K562 (cell line): ENCODE results near the gene PLD3. TPM values are rescaled to one million over a fixed set of nuclear protein-coding genes. Genes with fewer than 3 reads are reported as not detected.
A peak's percentile ranks its signal among the peaks of the same experiment; 100 is the strongest.

ENCODE experiments used
- CHCHD3 ChIP-seq: fragments of 250-450 bp; sonication (Bioruptor Pico); IDR thresholded peaks from 2 replicates; pipeline ENCODE4 v2.1.2; 2022; ENCODE audit warnings: mild to moderate bottlenecking
- CREB3L1 ChIP-seq: fragments of 450-650 bp; IDR thresholded peaks from 2 replicates; pipeline ENCODE4 v1.6.1; 2014; ENCODE audit warnings: low read depth, mild to moderate bottlenecking, moderate library complexity, borderline replicate concordance
- DIDO1 ChIP-seq: fragments of 450-650 bp; IDR thresholded peaks from 2 replicates; pipeline ENCODE4 v1.6.1; 2016; ENCODE audit warnings: low read depth, missing biosample characterization, missing genetic modification characterization
- HIVEP1 ChIP-seq: fragments of 250-450 bp; sonication (Bioruptor Pico); IDR thresholded peaks from 2 replicates; pipeline ENCODE4 v1.4.0; 2020; ENCODE audit warnings: mild to moderate bottlenecking
- HNRNPL ChIP-seq: fragments of 200-400 bp; formaldehyde crosslinking; IDR thresholded peaks from 2 replicates; pipeline ENCODE4 v1.6.1; 2017; ENCODE audit warnings: low read depth, mild to moderate bottlenecking, low read length
- KLF10 ChIP-seq: fragments of 250-450 bp; sonication (Bioruptor Pico); IDR thresholded peaks from 2 replicates; pipeline ENCODE4 v1.6.1; 2021; ENCODE audit warnings: matching md5 sums
- L3MBTL2 ChIP-seq: fragments of 450-650 bp; IDR thresholded peaks from 2 replicates; pipeline ENCODE4 v1.6.1; 2016; ENCODE audit warnings: mild to moderate bottlenecking, moderate library complexity
- NEUROD1 ChIP-seq: fragments of 150-350 bp; IDR thresholded peaks from 2 replicates; pipeline ENCODE4 v1.6.1; 2014; ENCODE audit warnings: borderline replicate concordance, low read length, low read depth; ENCODE audit not compliant: partially characterized antibody
- NR4A1 ChIP-seq, 2 experiments: fragments of 250-450 bp in 1 of 2; fragments of 450-650 bp in 1 of 2; sonication (Bioruptor Pico) in 1 of 2; IDR thresholded peaks; 2 replicates each; pipeline versions ENCODE4 v1.4.0 to v1.6.1; 2016 to 2020; ENCODE audit warnings: mild to moderate bottlenecking in 2 of 2, missing compliant biosample characterization in 1 of 2, missing genetic modification characterization in 1 of 2, moderate library complexity in 1 of 2
- NRF1 ChIP-seq, 2 experiments: fragments of 450-650 bp; IDR thresholded peaks in 1 of 2; conservative IDR thresholded peaks in 1 of 2; 2 replicates each; pipeline ENCODE4 v1.6.1; 2014; ENCODE audit warnings: mild to moderate bottlenecking in 2 of 2
- PCBP1 ChIP-seq: fragments of 200-400 bp; formaldehyde crosslinking; IDR thresholded peaks from 2 replicates; pipeline ENCODE4 v1.6.1; 2018; ENCODE audit warnings: mild to moderate bottlenecking, low read depth, low read length; ENCODE audit not compliant: poor library complexity, severe bottlenecking
- PHB2 ChIP-seq: fragments of 450-650 bp; IDR thresholded peaks from 2 replicates; pipeline ENCODE4 v1.6.1; 2017; ENCODE audit warnings: low read depth
- SIX5 ChIP-seq, 2 experiments: IDR thresholded peaks; 2 replicates each; pipeline ENCODE4 v1.6.1; 2011; ENCODE audit warnings: low read length in 2 of 2, borderline replicate concordance in 1 of 2, low read depth in 1 of 2, mild to moderate bottlenecking in 1 of 2, moderate library complexity in 1 of 2; ENCODE audit not compliant: insufficient read depth in 1 of 2
- TGIF2 ChIP-seq: sonication (generic); formaldehyde crosslinking; IDR thresholded peaks from 2 replicates; pipeline ENCODE4 v1.8.1; 2022; ENCODE audit warnings: mild to moderate bottlenecking, missing genetic modification reagents, moderate library complexity
- U2AF1 ChIP-seq: fragments of 200-400 bp; formaldehyde crosslinking; optimal IDR thresholded peaks from 2 replicates; pipeline ENCODE3; 2017; ENCODE audit warnings: mild to moderate bottlenecking, low read depth, low read length, moderate library complexity
- ZBTB11 ChIP-seq, 3 experiments: fragments of 200-800 bp in 1 of 3; fragments of 250-450 bp in 1 of 3; fragments of 450-650 bp in 1 of 3; sonication (Bioruptor Pico) in 1 of 3; sonication (Bioruptor generic) in 1 of 3; formaldehyde crosslinking in 1 of 3; IDR thresholded peaks; 2 replicates each; pipeline versions ENCODE4 v1.6.1 to v1.8.0; 2016 to 2022; ENCODE audit warnings: mild to moderate bottlenecking in 2 of 3, missing genetic modification characterization in 2 of 3, missing compliant biosample characterization in 1 of 3, moderate library complexity in 1 of 3
- ZFP30 ChIP-seq: fragments of 250-450 bp; sonication (Bioruptor Pico); IDR thresholded peaks from 2 replicates; pipeline ENCODE4 v1.8.0; 2022; ENCODE audit warnings: moderate library complexity, mild to moderate bottlenecking, inconsistent platforms, borderline replicate concordance
- ZNF592 ChIP-seq: fragments of 450-650 bp; IDR thresholded peaks from 2 replicates; pipeline ENCODE4 v1.6.1; 2017; ENCODE audit warnings: antibody characterized with exemption, mild to moderate bottlenecking
- polyA plus RNA-seq, 8 experiments: library from polyadenylated mRNA; depleted of rRNA in 4 of 8; stranded (reverse) in 5 of 8; unstranded in 3 of 8; fragments of >200 nt; fragmentation: Nextera tagmentation in 2 of 8; fragmentation: Illumina TruSeq in 1 of 8; extraction: Ambion mirVana in 2 of 8; extraction: Trizol in 1 of 8; gene quantifications; 2 replicates each; pipeline versions ENCODE4 v1.2.1 to v1.2.3, GENCODE V29; 2011 to 2014; ENCODE audit warnings: inconsistent platforms in 1 of 8, missing spikeins in 1 of 8
- total RNA-seq, 7 experiments: library from RNA; depleted of rRNA in 6 of 7; stranded (reverse); fragments of >200 nt in 6 of 7; fragmentation: Illumina TruSeq in 2 of 7; extraction: Trizol in 2 of 7; gene quantifications; 2 replicates each; pipeline versions ENCODE4 v1.2.1 to v1.2.3, GENCODE V29; 2011 to 2021; ENCODE audit warnings: low replicate concordance in 1 of 7

The PLD3 gene
- total and polyA plus RNA-seq, 9 of the 15 experiments (the other 6 are each of a cell fraction or from before 2014, with no cell fraction given), result 2.3 to 128 (median 72.7) TPM

GRCh38 chr19:40398417-40399131 is 50.1 kb downstream of the PLD3 start (continued):
- TF ChIP-seq NR4A1 (CRISPR knock-in tag; IDR thresholded peaks at IDR 0.05) (no peak), NR4A1 (tag; IDR thresholded peaks at IDR 0.05) (no peak), L3MBTL2 (peak; percentile 83), DIDO1 (tag) (no peak), SIX5 (IDR thresholded peaks at IDR 0.05; ENCODE audit: borderline replicate concordance in 1 of 2, insufficient read depth in 1 of 2, low read depth in 1 of 2, low read length in 2 of 2) (no peak), KLF10 (CRISPR knock-in tag) (no peak), CREB3L1 (no peak), U2AF1 (no peak), ZBTB11 (CRISPR knock-in tag; IDR thresholded peaks at IDR 0.05) (no peak), ZNF592 (no peak), CHCHD3 (CRISPR knock-in tag) (no peak), HNRNPL (peak; percentile 44; the same call in 1 of the 2 replicates), PHB2 (no peak), HIVEP1 (CRISPR knock-in tag) (no peak), PCBP1 (peak; percentile 26), NEUROD1 (peak; percentile 9), ZFP30 (no peak), TGIF2 (CRISPR knock-in tag) (no peak), NRF1 (conservative IDR thresholded peaks at IDR 0.05 in 1 of 2, IDR thresholded peaks at IDR 0.05 in 1 of 2) (peak; percentile 70 to 75)
